MM.1S (cell line): ENCODE data around the gene TMEM219.

ENCODE experiments used
- EZH2 ChIP-seq: fragments of 300-600 bp; sonication (generic); optimal IDR thresholded peaks from 2 replicates; pipeline ENCODE3; 2017; ENCODE audit warnings: low read depth, mild to moderate bottlenecking, antibody characterized with exemption, low read length, mixed read lengths
- TF ChIP-seq, protein P1 (sequence below): fragments of 300-600 bp; sonication (generic); IDR thresholded peaks from 2 replicates; pipeline ENCODE4 v1.5.1; 2016; ENCODE audit warnings: antibody characterized with exemption, low read length, mixed read lengths

DNA sequence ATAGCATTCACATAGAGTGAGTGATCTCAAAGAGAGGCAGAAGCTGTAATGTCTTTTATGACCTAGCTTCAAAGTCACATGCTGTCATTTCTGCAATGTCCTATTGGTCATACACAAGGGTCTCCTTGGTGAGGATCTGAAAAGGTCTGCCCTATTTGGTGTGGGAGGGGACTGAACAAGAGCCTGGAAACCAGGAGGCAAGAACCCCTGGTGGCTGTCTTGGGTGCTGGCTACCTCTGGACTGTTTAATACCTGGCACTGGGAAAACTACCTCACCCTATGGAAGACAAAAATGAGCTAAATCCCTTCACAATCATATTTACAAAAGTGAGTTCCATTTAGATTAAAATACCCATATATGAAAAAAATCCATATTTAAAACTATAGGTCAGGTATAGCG is 44.9 kb upstream of the TMEM219 start:
- TF ChIP-seq, protein P1, sequence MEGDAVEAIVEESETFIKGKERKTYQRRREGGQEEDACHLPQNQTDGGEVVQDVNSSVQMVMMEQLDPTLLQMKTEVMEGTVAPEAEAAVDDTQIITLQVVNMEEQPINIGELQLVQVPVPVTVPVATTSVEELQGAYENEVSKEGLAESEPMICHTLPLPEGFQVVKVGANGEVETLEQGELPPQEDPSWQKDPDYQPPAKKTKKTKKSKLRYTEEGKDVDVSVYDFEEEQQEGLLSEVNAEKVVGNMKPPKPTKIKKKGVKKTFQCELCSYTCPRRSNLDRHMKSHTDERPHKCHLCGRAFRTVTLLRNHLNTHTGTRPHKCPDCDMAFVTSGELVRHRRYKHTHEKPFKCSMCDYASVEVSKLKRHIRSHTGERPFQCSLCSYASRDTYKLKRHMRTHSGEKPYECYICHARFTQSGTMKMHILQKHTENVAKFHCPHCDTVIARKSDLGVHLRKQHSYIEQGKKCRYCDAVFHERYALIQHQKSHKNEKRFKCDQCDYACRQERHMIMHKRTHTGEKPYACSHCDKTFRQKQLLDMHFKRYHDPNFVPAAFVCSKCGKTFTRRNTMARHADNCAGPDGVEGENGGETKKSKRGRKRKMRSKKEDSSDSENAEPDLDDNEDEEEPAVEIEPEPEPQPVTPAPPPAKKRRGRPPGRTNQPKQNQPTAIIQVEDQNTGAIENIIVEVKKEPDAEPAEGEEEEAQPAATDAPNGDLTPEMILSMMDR = no peak
- TF ChIP-seq EZH2 = no peak
